Measurements from ENCODE around the gene MAMLD1.

Gene MAMLD1

DNA sequence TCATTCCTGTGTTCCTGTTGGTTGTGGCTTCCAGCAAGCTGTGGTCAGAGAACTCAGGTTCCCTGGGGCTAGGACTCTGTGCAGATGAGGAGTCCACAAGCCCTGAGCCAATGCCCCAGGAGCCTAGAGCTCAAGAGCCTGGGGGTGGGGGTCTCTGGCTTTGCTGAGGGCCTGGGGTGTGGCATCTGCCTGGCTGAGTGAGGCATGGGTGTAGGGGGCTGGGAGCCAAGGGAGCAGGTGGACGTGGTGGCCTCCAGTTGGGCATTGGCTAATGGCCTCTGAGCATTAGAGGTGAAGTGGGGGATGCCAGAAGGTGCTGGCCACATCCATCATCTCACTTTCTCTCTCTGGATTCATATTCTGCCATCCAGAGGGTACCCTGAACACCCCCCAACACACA is 5.3 kb upstream of the MAMLD1 start:
- ChIA-PET CTCF (interaction anchor here (1.0 kb wide), 1 partner anchor 394 kb away, joined by 4 read pairs; no protein-coding TSS in a partner anchor), POLR2A (interaction anchor here (0.5 kb wide), 1 partner anchor 209 kb away, joined by 3 read pairs; no protein-coding TSS in a partner anchor)
- Histone ChIP-seq H3K4me3 (ENCODE audit: low read depth, low read length) (no peak overlapping the region), H3K4me1 (ENCODE audit: control insufficient read depth, insufficient read depth, low read length) (no peaks in the 10 kb centered on the region), H3K36me3 (ENCODE audit: control insufficient read depth in 2 of 2, insufficient read depth in 1 of 2, low read length in 2 of 2) (no peaks in the 10 kb centered on the region), H3K9me3 (ENCODE audit: control insufficient read depth, insufficient read depth, low read depth, low read length) (no peaks in the 10 kb centered on the region), H3K27ac (ENCODE audit: extremely low read depth, low read depth, low read length) (no peak overlapping the region)
- TF ChIP-seq ZNF211 (tag by site-specific recombination; IDR thresholded peaks at IDR 0.05; ENCODE audit: low read depth) (no peak), ZNF707 (tag by site-specific recombination; IDR thresholded peaks at IDR 0.05) (no peak), SP7 (tag by site-specific recombination; IDR thresholded peaks at IDR 0.05) (no peak)
- TF ChIP-seq, protein P1, sequence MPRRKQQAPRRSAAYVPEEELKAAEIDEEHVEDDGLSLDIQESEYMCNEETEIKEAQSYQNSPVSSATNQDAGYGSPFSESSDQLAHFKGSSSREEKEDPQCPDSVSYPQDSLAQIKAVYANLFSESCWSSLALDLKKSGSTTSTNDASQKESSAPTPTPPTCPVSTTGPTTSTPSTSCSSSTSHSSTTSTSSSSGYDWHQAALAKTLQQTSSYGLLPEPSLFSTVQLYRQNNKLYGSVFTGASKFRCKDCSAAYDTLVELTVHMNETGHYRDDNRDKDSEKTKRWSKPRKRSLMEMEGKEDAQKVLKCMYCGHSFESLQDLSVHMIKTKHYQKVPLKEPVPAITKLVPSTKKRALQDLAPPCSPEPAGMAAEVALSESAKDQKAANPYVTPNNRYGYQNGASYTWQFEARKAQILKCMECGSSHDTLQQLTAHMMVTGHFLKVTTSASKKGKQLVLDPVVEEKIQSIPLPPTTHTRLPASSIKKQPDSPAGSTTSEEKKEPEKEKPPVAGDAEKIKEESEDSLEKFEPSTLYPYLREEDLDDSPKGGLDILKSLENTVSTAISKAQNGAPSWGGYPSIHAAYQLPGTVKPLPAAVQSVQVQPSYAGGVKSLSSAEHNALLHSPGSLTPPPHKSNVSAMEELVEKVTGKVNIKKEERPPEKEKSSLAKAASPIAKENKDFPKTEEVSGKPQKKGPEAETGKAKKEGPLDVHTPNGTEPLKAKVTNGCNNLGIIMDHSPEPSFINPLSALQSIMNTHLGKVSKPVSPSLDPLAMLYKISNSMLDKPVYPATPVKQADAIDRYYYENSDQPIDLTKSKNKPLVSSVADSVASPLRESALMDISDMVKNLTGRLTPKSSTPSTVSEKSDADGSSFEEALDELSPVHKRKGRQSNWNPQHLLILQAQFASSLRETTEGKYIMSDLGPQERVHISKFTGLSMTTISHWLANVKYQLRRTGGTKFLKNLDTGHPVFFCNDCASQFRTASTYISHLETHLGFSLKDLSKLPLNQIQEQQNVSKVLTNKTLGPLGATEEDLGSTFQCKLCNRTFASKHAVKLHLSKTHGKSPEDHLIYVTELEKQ (tag by site-specific recombination; IDR thresholded peaks at IDR 0.05; ENCODE audit: borderline replicate concordance): no peak

DNA sequence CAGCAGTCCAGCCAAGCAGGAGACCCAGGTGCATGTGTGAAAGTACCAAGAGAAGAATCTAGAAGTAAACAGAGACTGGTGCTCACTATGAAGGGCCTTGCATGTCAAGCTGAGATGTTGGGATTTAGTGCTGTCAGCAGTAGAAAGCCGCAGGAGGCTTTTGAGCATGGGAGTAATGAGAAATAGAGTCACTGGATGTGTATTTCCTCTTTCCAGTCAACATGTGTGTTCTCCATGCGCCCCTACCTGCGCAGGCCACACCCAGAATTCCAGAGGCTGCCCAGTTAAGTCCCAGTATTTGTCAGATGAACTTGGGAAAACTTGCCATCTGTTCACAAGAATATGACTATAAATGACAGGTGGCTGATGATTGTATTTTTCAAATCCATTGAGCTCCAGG is 4.5 kb upstream of the MAMLD1 start:
- POLR2A ChIA-PET: no interaction called here

More for the DNA sequence above, 4.5 kb upstream of the MAMLD1 start:
- no peak overlapping the region for H3K27ac ChIP-seq (ENCODE audit: extremely low read depth, low read depth, low read length)
- H3K9me3 ChIP-seq (ENCODE audit: control insufficient read depth, insufficient read depth, low read depth, low read length): no peaks in the 10 kb centered on the region
- CTCF ChIA-PET: interaction anchor here (0.7 to 1.2 kb wide), 5 partner anchors 25 to 395 kb away, joined by 3 to 4 read pairs (median 4); no protein-coding TSS in a partner anchor
- TF ChIP-seq WT1 (tag by site-specific recombination; IDR thresholded peaks at IDR 0.05): no peak
- TF ChIP-seq MYNN (tag by site-specific recombination; IDR thresholded peaks at IDR 0.05; ENCODE audit: borderline replicate concordance): no peak
- no peak for TF ChIP-seq ZNF660 (tag by site-specific recombination; IDR thresholded peaks at IDR 0.05)
- no peak for TF ChIP-seq ZFP69B (tag by site-specific recombination; IDR thresholded peaks at IDR 0.05)
- TF ChIP-seq, protein P2, sequence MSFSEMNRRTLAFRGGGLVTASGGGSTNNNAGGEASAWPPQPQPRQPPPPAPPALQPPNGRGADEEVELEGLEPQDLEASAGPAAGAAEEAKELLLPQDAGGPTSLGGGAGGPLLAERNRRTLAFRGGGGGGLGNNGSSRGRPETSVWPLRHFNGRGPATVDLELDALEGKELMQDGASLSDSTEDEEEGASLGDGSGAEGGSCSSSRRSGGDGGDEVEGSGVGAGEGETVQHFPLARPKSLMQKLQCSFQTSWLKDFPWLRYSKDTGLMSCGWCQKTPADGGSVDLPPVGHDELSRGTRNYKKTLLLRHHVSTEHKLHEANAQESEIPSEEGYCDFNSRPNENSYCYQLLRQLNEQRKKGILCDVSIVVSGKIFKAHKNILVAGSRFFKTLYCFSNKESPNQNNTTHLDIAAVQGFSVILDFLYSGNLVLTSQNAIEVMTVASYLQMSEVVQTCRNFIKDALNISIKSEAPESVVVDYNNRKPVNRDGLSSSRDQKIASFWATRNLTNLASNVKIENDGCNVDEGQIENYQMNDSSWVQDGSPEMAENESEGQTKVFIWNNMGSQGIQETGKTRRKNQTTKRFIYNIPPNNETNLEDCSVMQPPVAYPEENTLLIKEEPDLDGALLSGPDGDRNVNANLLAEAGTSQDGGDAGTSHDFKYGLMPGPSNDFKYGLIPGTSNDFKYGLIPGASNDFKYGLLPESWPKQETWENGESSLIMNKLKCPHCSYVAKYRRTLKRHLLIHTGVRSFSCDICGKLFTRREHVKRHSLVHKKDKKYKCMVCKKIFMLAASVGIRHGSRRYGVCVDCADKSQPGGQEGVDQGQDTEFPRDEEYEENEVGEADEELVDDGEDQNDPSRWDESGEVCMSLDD (tag by site-specific recombination; IDR thresholded peaks at IDR 0.05): no peak
- TF ChIP-seq ZNF426 (tag by site-specific recombination; IDR thresholded peaks at IDR 0.05): no peak
- TF ChIP-seq ZNF184 (tag by site-specific recombination; IDR thresholded peaks at IDR 0.05): no peak
- no peak for TF ChIP-seq ZNF146 (tag by site-specific recombination; IDR thresholded peaks at IDR 0.05)
- TF ChIP-seq, protein P3, sequence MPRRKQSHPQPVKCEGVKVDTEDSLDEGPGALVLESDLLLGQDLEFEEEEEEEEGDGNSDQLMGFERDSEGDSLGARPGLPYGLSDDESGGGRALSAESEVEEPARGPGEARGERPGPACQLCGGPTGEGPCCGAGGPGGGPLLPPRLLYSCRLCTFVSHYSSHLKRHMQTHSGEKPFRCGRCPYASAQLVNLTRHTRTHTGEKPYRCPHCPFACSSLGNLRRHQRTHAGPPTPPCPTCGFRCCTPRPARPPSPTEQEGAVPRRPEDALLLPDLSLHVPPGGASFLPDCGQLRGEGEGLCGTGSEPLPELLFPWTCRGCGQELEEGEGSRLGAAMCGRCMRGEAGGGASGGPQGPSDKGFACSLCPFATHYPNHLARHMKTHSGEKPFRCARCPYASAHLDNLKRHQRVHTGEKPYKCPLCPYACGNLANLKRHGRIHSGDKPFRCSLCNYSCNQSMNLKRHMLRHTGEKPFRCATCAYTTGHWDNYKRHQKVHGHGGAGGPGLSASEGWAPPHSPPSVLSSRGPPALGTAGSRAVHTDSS (tag by site-specific recombination; IDR thresholded peaks at IDR 0.05): no peak
- TF ChIP-seq ZNF600 (tag by site-specific recombination; IDR thresholded peaks at IDR 0.05): no peak
- TF ChIP-seq, protein P4, sequence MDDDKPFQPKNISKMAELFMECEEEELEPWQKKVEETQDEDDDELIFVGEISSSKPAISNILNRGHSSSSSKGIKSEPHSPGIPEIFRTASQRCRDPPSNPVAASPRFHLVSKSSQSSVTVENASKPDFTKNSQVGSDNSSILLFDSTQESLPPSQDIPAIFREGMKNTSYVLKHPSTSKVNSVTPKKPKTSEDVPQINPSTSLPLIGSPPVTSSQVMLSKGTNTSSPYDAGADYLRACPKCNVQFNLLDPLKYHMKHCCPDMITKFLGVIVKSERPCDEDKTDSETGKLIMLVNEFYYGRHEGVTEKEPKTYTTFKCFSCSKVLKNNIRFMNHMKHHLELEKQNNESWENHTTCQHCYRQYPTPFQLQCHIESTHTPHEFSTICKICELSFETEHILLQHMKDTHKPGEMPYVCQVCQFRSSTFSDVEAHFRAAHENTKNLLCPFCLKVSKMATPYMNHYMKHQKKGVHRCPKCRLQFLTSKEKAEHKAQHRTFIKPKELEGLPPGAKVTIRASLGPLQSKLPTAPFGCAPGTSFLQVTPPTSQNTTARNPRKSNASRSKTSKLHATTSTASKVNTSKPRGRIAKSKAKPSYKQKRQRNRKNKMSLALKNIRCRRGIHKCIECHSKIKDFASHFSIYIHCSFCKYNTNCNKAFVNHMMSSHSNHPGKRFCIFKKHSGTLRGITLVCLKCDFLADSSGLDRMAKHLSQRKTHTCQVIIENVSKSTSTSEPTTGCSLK (tag by site-specific recombination; IDR thresholded peaks at IDR 0.05): no peak
- TF ChIP-seq, protein P5, sequence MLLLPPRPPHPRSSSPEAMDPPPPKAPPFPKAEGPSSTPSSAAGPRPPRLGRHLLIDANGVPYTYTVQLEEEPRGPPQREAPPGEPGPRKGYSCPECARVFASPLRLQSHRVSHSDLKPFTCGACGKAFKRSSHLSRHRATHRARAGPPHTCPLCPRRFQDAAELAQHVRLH (tag by site-specific recombination; IDR thresholded peaks at IDR 0.05): no peak
- no peak for TF ChIP-seq ZNF514 (tag by site-specific recombination; IDR thresholded peaks at IDR 0.05)
- TF ChIP-seq ZNF302 (tag by site-specific recombination; IDR thresholded peaks at IDR 0.05; ENCODE audit: low read depth): no peak
- no peaks in the 10 kb centered on the region for H3K4me1 ChIP-seq (ENCODE audit: control insufficient read depth, insufficient read depth, low read length)
- H3K4me3 ChIP-seq (ENCODE audit: low read depth, low read length): no peak overlapping the region
- H3K36me3 ChIP-seq (ENCODE audit: control insufficient read depth in 2 of 2, insufficient read depth in 1 of 2, low read length in 2 of 2): no peaks in the 10 kb centered on the region

Measured in HEK293 (cell line).